Peyer's patch (tissue), 4 donors: ENCODE results near the gene ADAM12.

ENCODE experiments used
- POLR2A ChIP-seq, 2 donors: fragments of 450-650 bp; IDR thresholded peaks; one replicate each; pipeline ENCODE4 v1.5.1; 2017; ENCODE audit warnings: antibody characterized with exemption in 2 of 2, mild to moderate bottlenecking in 2 of 2, moderate library complexity in 2 of 2
- TF ChIP-seq, protein P1 (sequence below), 6 experiments: fragments of 450-650 bp in 4 of 6; fragments of 200-600 bp in 2 of 6; sonication (generic) in 1 of 6; IDR thresholded peaks; one replicate each; pipeline ENCODE4 v1.5.1; 2017 to 2019; ENCODE audit warnings: antibody characterized with exemption in 6 of 6, mild to moderate bottlenecking in 3 of 6, moderate library complexity in 1 of 6

DNA sequence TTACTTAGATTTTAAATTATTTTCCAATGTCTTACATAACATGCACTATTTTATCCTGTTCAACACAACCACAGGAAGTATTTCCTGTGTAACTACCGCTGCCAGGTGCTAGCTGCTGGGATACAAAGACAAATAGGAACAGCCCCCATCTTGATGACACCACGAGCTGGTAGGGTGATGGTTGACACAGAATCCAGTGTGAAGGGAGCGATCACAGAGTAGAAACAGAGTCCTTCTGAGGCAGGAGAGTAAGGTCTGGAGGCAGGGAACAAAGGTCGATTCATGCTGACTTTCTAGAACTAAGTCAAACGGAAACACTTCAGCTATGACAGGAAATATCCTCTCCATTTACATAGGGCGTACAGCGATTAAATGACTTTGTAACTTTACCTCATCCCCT, 232.3 kb downstream of the ADAM12 start:
- TF ChIP-seq, protein P1, sequence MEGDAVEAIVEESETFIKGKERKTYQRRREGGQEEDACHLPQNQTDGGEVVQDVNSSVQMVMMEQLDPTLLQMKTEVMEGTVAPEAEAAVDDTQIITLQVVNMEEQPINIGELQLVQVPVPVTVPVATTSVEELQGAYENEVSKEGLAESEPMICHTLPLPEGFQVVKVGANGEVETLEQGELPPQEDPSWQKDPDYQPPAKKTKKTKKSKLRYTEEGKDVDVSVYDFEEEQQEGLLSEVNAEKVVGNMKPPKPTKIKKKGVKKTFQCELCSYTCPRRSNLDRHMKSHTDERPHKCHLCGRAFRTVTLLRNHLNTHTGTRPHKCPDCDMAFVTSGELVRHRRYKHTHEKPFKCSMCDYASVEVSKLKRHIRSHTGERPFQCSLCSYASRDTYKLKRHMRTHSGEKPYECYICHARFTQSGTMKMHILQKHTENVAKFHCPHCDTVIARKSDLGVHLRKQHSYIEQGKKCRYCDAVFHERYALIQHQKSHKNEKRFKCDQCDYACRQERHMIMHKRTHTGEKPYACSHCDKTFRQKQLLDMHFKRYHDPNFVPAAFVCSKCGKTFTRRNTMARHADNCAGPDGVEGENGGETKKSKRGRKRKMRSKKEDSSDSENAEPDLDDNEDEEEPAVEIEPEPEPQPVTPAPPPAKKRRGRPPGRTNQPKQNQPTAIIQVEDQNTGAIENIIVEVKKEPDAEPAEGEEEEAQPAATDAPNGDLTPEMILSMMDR (IDR thresholded peaks at IDR 0.05), result no peak
- no peak for TF ChIP-seq POLR2A (IDR thresholded peaks at IDR 0.05)
